Smooth muscle cell (in vitro differentiated cells): ENCODE measurements around the gene PTPRH. TPM values are rescaled to one million over a fixed set of nuclear protein-coding genes. Genes with fewer than 3 reads are reported as not detected.
"Not testable (repeated sequence)": the region's sequence is repeated elsewhere in the genome, so short reads cannot be mapped to it uniquely, and the experiment has no call there.

Experiments
- DNase-seq: peaks from one replicate; lab custom pipeline; 2025; ENCODE audit not compliant: unreplicated experiment; lab: John Stamatoyannopoulos, UW
- H2AFZ ChIP-seq: fragments of 200-600 bp; sonication (generic); 2 replicates; pipeline ENCODE4 v1.6.0; 2016; ENCODE audit warnings: antibody characterized with exemption, low read depth, mild to moderate bottlenecking
- H3F3A ChIP-seq: fragments of 200-600 bp; sonication (generic); 2 replicates; pipeline ENCODE4 v1.6.0; 2017; ENCODE audit warnings: antibody characterized with exemption, low read depth
- H3K27ac ChIP-seq: fragments of 200-600 bp; sonication (generic); 2 replicates; pipeline ENCODE4 v1.5.1; 2016; ENCODE audit warnings: low read depth, mild to moderate bottlenecking
- H3K27me3 ChIP-seq: fragments of 200-600 bp; sonication (generic); 2 replicates; pipeline ENCODE4 v1.6.1; 2016; ENCODE audit warnings: low read depth, mild to moderate bottlenecking
- H3K36me3 ChIP-seq: fragments of 200-600 bp; sonication (generic); 2 replicates; pipeline ENCODE4 v1.5.1; 2016; ENCODE audit warnings: low read depth
- H3K4me1 ChIP-seq: fragments of 200-600 bp; sonication (generic); 2 replicates; pipeline ENCODE4 v1.5.1; 2016; ENCODE audit warnings: low read depth
- H3K4me2 ChIP-seq: fragments of 200-600 bp; sonication (generic); 2 replicates; pipeline ENCODE4 v1.6.0; 2016; ENCODE audit warnings: mild to moderate bottlenecking
- H3K4me3 ChIP-seq: fragments of 200-600 bp; sonication (generic); 2 replicates; pipeline ENCODE4 v1.5.1; 2016; ENCODE audit warnings: mild to moderate bottlenecking
- H3K79me2 ChIP-seq: fragments of 200-600 bp; sonication (generic); 2 replicates; pipeline ENCODE4 v1.6.0; 2016; ENCODE audit warnings: low read depth, mild to moderate bottlenecking
- H3K9ac ChIP-seq: fragments of 200-600 bp; sonication (generic); 2 replicates; pipeline ENCODE4 v1.6.0; 2016; ENCODE audit warnings: low read depth
- H3K9me3 ChIP-seq: fragments of 200-600 bp; sonication (generic); replicated peaks from 2 replicates; pipeline ENCODE4 v1.5.1; 2016; ENCODE audit warnings: low read depth
- H4K20me1 ChIP-seq: fragments of 200-600 bp; sonication (generic); 2 replicates; pipeline ENCODE4 v1.6.0; 2016; ENCODE audit warnings: low read depth
- CTCF ChIP-seq: fragments of 200-600 bp; sonication (generic); IDR thresholded peaks from 2 replicates; pipeline ENCODE4 v1.5.1; 2017; ENCODE audit warnings: borderline replicate concordance, mild to moderate bottlenecking, antibody characterized with exemption; ENCODE audit not compliant: insufficient read depth, poor library complexity, severe bottlenecking
- WGBS: methylation state at CpG from one replicate; pipeline ENCODE4 v1.1.7; 2016; ENCODE audit warnings: low lambda C conversion rate; 5-methylcytosine and 5-hydroxymethylcytosine counted together
- polyA plus RNA-seq: library from polyadenylated mRNA; unstranded; fragments of >200 nt; fragmentation: Nextera tagmentation; extraction: Ambion mirVana; gene quantifications from 2 replicates; pipeline ENCODE4 v1.2.1, GENCODE V29; 2016
- total RNA-seq: library from RNA; depleted of rRNA; stranded (reverse); fragments of >200 nt; gene quantifications from 2 replicates; pipeline ENCODE4 v1.2.3, GENCODE V29; 2014

PTPRH gene
- total and polyA plus RNA-seq, 2 experiments from 2014 or later, result 0.18 TPM; not detected in 1

- no peak overlapping the region for H3K4me2 ChIP-seq
- no peak for TF ChIP-seq CTCF
- no peaks in the 10 kb centered on the region for H3K4me1 ChIP-seq
- H3K9ac ChIP-seq, result no peak overlapping the region
- WGBS, result 76% methylated on average over 17 of the region's 17 CpGs
- no peaks in the 10 kb centered on the region for H3K9me3 ChIP-seq
- H3K79me2 ChIP-seq, result no peaks in the 10 kb centered on the region
- H3F3A ChIP-seq, result no peaks in the 10 kb centered on the region
- no peak overlapping the region for H3K4me3 ChIP-seq
- H2AFZ ChIP-seq, result no peak overlapping the region
- no peaks in the 10 kb centered on the region for H3K36me3 ChIP-seq
- no peaks in the 10 kb centered on the region for H4K20me1 ChIP-seq
- H3K27ac ChIP-seq, result no peak overlapping the region
- H3K27me3 ChIP-seq, result no peaks in the 10 kb centered on the region
- no peak for DNase-seq
Measured at GRCh38 chr19:55209693-55210472, 582 bp upstream of the PTPRH start.

- no peaks in the 10 kb centered on the region for H3K36me3 ChIP-seq
- no peaks in the 10 kb centered on the region for H3K79me2 ChIP-seq
- H3F3A ChIP-seq, result no peaks in the 10 kb centered on the region
- H2AFZ ChIP-seq, result no peak overlapping the region
- H4K20me1 ChIP-seq, result no peaks in the 10 kb centered on the region
- no peak for TF ChIP-seq CTCF
- peak; percentile 59 for DNase-seq
- H3K4me1 ChIP-seq, result no peaks in the 10 kb centered on the region
- no peaks in the 10 kb centered on the region for H3K9me3 ChIP-seq
- peak overlapping the region; percentile 71 for H3K4me2 ChIP-seq
- no peak overlapping the region for H3K9ac ChIP-seq
- WGBS, result 37% methylated on average over 29 of the region's 29 CpGs
- no peak overlapping the region for H3K27ac ChIP-seq
- no peaks in the 10 kb centered on the region for H3K27me3 ChIP-seq
- H3K4me3 ChIP-seq, result peak overlapping the region; percentile 17
Measured at GRCh38 chr19:55206664-55207500, 2.4 kb downstream of the PTPRH start.

- not testable (repeated sequence) for H3K4me1 ChIP-seq, H3K4me3 ChIP-seq, H3K36me3 ChIP-seq, H3K27me3 ChIP-seq, H3K4me2 ChIP-seq, H3K9me3 ChIP-seq, H3K27ac ChIP-seq, H3K79me2 ChIP-seq, H3K9ac ChIP-seq, DNase-seq, H3F3A ChIP-seq, H4K20me1 ChIP-seq, H2AFZ ChIP-seq
- WGBS, result 83% methylated on average over 10 of the region's 10 CpGs
Measured at GRCh38 chr19:55202199-55202598, 7.1 kb downstream of the PTPRH start.

GRCh38 chr19:55199620-55200204, 9.6 kb downstream of the PTPRH start:
- Histone ChIP-seq H2AFZ (no peak overlapping the region), H4K20me1 (no peaks in the 10 kb centered on the region), H3K27me3 (no peaks in the 10 kb centered on the region), H3K79me2 (no peaks in the 10 kb centered on the region), H3K27ac (no peak overlapping the region), H3K4me1 (no peaks in the 10 kb centered on the region), H3K4me2 (no peak overlapping the region), H3K4me3 (no peak overlapping the region), H3K36me3 (no peaks in the 10 kb centered on the region), H3F3A (no peaks in the 10 kb centered on the region), H3K9me3 (no peaks in the 10 kb centered on the region), H3K9ac (no peak overlapping the region)
- 73% methylated on average over 5 of the region's 5 CpGs for WGBS
- no peak for DNase-seq
- TF ChIP-seq CTCF, result no peak
